G401.6 (cell line): ENCODE data around the gene C4orf50.

ENCODE experiments used
- FAIRE-seq: peaks from 2 replicates; lab custom pipeline; 2012; peaks lifted over from hg19 to GRCh38; lab: Jason Lieb, UNC

C4orf50 gene

GRCh38 chr4:6018331-6018730, at the start of gene C4orf50:
Gene C4orf50 (minus strand): TSS chr4:6018431.
- no peak for FAIRE-seq

DNA sequence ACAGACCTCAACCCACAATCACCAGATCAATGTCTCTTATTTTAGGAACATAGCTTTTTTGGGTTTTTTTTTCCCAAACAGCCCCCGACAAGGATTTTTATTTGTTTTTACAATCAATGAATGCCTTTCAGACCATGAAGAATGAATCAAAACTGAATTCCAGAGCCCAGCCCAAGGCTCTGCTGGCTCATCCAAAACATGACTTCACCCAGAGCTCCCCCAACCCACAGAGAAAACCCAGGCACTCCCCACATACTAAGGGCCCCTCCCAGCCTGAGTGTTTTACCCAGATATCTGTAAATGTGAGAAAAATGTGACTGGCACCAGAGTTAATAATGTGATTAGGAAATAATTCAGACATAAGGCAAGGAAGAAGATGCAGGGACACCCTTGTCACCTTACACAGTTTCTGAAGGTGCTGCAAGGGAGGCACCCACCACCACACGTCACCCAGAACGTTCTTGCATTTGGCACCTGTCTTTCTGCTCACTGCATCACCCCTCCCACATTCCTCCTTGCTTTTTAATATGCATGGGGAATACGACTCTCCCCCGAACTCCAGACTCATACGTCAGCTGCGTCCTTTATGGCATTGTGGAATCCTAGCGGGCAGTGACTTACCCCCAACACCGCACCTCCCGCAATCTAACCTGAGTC, 47.8 kb upstream of the C4orf50 start:
- no peak for FAIRE-seq

DNA sequence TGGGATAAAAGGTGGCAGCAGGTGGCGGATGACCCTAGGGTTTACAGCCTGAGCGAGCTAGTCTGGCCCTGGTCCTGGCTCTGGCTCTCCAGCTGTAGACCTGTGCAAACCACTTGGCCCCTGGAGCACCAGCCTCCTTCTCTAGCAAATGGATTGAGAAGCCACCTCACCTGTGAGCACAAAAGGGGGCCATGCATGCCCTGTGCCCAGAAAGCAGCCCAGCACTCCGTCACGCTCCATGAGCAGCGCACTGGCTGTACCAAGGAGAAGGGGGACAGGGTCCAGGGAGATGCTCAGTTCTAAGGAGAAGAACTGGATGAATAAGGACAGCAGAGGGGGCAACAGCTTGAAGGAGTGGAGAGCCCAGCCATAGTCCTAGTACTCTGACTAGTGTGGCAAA, 46.9 kb upstream of the C4orf50 start:
- FAIRE-seq = no peak

- FAIRE-seq = no peak
Measured at GRCh38 chr4:6064383-6064782, 46.2 kb upstream of the C4orf50 start.

- FAIRE-seq = no peak
Measured at GRCh38 chr4:6063684-6064083, 45.5 kb upstream of the C4orf50 start.

- no peak for FAIRE-seq
Measured at GRCh38 chr4:6062133-6062532, 43.9 kb upstream of the C4orf50 start.

GRCh38 chr4:6059375-6059805, 41.2 kb upstream of the C4orf50 start:
- FAIRE-seq = no peak

GRCh38 chr4:6058531-6059374, 40.5 kb upstream of the C4orf50 start:
- no peak for FAIRE-seq

- no peak for FAIRE-seq
Measured at GRCh38 chr4:6056976-6057766, 38.9 kb upstream of the C4orf50 start.

DNA sequence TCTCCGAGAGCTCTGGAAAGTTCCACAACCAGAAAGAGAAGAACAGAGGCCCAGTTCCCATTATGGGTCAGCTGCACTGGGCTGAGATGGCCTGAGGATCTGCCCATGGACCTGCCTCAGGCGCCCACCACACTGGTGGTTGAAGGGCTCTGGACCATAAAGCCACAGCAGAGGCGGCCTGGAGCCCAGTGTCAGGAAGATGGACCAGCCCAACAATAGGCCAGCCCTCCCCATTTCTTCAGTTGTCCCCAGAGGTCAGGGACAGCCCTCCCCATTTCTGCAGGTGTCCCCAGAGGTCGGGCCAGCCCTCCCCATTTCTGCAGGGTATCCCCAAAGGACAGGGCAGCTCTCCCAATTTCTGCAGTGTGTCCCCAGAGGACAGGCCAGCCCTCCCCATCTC, 37.2 kb upstream of the C4orf50 start:
- FAIRE-seq = no peak

GRCh38 chr4:6055030-6055429, 36.8 kb upstream of the C4orf50 start:
- FAIRE-seq = no peak

GRCh38 chr4:6054162-6054922, 36.1 kb upstream of the C4orf50 start:
- no peak for FAIRE-seq

DNA sequence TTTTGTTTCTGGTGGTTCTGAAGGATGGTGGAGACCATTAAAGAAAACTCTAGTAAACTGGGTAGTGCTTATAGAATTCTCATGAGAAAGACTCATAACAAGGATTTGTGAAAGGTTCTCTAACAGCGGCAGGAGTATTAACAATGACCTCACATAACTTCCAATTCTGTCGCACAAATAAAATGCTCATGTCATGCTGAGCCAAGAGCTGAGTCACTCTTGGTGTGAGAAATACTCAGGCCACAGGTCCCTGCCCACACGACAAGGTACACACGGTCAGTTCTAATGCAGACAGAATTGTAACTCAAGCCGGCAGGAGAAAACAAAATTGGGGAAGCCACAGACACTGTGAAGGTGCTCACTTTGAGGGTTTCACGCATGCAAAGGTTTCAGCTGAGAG, 34.4 kb upstream of the C4orf50 start:
- FAIRE-seq = no peak

- no peak for FAIRE-seq
Measured at GRCh38 chr4:6050551-6050950, 32.3 kb upstream of the C4orf50 start.

GRCh38 chr4:6049985-6050384, 31.8 kb upstream of the C4orf50 start:
- no peak for FAIRE-seq

DNA sequence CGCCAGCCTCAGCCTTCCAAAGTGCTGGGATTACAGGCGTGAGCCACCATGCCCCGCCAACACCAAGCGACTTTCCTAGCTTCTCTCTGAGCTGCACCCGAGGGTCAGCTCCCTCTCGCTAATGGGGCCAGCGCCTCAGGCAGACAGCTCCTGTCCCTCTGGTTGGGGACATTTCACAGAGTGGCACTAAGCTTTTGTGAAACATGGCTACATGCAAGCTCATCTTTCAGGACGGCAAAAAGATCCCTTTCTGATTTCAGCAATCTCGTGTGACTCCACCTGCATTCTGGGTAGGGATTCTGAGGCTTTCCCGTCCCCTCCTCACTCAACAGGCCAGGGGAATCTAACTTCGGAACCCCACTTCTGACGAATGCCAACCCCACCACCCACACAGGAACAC, 31.0 kb upstream of the C4orf50 start:
- FAIRE-seq = no peak

- FAIRE-seq = no peak
Measured at GRCh38 chr4:6048537-6048936, 30.3 kb upstream of the C4orf50 start.

GRCh38 chr4:6047130-6047673, 29.0 kb upstream of the C4orf50 start:
- FAIRE-seq = no peak

DNA sequence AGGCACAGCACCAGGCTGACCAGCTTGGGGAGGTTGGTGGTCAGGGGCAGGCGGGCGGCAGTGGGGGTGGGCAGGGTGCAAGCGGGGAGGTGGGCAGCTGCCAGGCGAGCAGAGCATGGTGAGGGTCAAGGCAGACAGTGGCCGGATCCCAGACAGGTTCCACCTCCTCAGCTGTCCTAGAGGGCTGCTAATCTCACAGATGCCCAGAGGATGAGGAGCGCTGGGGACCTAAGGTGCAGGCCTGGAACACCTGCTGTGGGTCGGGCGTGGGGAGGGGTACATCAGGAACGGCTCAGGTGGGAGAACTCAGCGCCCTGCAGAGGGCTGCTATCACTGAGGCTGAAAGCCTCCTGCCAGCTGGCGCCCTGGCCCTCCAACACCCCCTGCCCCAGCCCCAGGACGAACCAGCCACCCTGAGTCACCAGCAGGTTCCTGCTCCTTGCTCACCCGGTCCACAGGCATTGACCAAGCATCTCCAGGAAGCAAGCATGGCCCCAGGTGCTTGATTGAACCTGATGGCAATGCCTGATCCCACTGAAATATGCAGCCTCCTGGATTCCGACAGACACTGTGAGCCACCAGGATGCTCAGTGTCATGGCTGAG, 28.4 kb upstream of the C4orf50 start:
- no peak for FAIRE-seq

DNA sequence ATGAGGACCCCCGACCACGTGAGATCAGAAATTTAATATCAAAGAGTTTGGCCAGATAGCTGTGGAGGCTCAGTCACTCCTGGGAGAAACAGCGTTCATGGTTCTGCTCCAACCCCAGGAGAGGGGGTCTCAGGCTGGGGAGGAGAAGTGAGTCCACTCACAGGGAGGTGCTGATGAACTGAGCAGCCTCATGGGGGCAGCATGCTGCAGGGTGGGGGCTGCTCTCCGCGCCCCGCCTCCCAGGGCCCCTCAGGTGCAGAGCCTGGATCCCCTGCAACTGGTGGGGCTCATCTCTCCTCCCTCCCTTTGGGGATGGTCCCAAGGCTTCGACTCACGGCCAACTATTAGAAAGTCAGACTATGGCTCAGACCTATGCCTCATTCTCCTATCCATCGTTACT, 26.6 kb upstream of the C4orf50 start:
- no peak for FAIRE-seq

GRCh38 chr4:6044276-6044675, 26.0 kb upstream of the C4orf50 start:
- FAIRE-seq = no peak

- FAIRE-seq = no peak
Measured at GRCh38 chr4:6043843-6044242, 25.6 kb upstream of the C4orf50 start.
